GM21717 (cell line): Measurements from ENCODE around the gene RFNG.

ENCODE experiments used
- ATAC-seq: cut with Tn5 transposase; IDR thresholded peaks from one replicate; pipeline ENCODE4 v1.9.1; 2021; ENCODE audit warnings: mild to moderate bottlenecking, moderate library complexity; ENCODE audit not compliant: unreplicated experiment

RFNG gene

DNA sequence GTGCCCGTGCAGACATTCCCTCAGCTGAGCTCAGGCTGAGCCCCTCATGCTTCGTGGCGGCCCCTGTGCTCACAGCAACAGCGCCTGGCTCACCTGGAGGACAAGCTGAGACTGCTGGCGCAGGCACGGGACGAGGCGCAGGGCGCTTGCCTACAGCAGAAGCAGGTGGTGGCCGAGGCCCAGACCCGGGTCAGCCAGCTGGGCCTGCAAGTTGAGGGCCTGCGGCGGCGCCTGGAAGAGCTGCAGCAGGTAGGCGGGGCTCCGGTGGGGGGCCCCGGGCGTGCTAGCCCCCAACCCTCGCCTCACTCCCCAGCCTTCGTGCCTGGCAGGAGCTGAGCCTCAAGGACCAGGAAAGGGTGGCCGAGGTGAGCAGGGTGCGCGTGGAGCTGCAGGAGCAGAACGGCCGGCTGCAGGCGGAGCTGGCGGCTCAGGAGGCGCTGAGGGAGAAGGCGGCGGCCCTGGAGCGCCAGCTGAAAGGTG lies 21.6 kb downstream of the RFNG start:
- no peak for ATAC-seq

GRCh38 chr17:82029391-82029790 lies 22.2 kb downstream of the RFNG start:
- no peak for ATAC-seq

DNA sequence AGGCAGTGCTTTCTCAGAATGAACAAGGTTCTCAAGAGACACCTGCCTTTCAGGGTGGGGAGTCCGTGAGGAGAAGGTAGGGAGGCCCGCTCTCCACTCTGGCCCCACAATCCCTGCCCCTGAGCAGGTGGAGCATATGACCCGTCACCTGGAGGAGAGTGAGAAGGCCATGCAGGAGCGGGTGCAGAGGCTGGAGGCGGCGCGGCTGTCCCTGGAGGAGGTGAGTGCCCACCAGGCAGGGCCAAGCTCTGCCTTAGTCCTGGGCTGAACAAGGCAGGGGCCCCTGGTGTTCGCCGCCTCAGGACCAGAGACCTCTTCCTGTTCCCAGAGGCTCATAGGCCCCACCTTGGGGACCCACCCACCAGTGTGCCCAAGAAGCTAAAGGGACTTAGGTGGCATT lies 22.6 kb downstream of the RFNG start:
- ATAC-seq: no peak

GRCh38 chr17:82028246-82028645 lies 23.4 kb downstream of the RFNG start:
- no peak for ATAC-seq

DNA sequence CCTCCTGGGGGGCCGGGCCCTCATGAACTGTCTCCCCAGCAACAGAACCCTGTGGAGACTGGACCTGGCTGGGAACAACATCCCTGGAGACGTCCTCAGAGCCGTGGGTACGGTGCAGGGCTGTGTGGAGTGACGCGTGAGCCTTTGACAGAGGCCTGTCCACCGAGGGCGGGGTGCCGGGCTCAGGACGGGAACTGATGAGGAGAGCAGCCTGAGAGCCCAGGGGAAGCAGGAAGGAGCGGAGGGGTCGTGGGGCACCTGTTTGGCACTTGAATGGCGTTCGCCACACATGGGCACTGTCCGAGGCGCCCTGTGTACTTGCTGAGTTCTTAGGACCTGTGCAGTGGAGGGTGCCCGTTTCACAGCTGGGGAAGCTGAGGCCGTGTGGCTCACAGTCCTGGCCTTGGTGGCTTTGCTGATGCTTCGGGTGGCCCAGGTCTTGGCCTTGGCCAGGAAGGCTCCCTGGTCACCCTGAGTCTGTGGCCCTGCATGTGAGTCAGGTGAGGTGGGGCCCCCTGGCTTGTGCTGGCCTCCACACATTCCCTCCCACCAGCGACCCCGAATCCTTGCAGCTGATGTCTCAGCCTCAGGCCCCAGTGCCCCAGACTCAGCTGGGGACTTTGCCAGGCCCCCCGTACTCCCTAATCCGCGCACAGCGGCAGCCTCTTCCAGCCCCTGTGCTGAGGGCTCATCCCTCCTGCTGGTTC lies 26.1 kb downstream of the RFNG start:
- ATAC-seq: no peak

DNA sequence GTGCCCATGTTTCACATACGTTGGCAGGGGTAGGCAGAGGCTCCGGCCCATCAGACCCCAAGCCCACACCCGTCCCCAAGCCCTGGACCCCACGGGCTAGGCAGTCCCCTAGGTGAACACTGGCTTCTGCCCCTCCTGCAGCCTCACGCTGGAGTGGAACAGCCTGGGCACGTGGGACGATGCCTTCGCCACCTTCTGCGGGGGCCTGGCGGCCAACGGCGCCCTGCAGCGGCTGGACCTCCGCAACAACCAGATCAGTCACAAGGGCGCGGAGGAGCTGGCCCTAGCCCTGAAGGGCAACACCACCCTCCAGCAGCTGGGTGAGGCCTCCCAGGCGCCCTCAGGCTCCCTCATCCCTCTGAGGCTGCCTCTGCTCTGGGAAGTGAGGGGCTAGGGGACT lies 26.8 kb downstream of the RFNG start:
- ATAC-seq: no peak

DNA sequence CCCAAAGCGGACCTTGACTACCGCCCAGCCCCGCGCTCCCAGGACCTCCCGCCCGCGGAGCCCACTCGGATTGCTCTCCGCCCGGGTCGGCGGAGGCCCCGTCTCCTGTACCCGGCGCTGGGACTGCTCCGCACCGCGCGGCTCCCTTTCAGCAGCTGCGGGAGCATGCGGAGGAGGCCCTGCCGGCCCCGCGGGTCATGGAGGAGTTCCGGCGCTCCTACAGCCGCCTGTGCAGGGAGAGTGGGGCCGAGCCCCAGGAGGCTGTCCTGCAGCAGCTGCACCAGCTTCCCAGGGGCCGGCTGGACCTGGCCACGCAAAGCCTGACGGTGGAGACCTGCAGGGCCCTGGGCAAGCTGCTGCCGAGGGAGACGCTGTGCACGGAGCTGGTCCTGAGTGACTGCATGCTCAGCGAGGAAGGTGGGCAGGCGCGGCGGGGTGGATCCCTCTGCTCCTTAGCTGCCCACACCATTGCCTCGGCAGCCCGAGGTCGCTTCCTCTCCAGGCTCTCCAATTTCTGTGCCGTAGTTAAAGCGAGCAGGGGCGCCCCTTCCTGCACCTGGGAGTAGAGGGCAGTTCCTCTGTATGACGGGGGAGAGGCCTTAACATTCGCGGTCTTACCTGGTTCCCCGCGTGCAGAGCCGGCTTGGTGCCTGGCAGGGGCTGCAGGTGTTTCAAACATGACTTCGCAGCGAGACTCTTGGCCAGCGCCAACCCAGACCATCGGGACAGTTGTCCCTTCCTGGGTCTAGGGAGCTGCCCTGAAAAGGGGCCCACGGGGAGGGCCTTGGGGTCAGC lies 28.0 kb downstream of the RFNG start:
- no peak for ATAC-seq

- ATAC-seq: peak; percentile 75
Observed at GRCh38 chr17:82022981-82023446, 28.6 kb downstream of the RFNG start, which contains the start of gene LRRC45. Gene LRRC45, plus strand, starts transcription at chr17:82023305. Its CDS starts 339 bp downstream, at chr17:82023644.

DNA sequence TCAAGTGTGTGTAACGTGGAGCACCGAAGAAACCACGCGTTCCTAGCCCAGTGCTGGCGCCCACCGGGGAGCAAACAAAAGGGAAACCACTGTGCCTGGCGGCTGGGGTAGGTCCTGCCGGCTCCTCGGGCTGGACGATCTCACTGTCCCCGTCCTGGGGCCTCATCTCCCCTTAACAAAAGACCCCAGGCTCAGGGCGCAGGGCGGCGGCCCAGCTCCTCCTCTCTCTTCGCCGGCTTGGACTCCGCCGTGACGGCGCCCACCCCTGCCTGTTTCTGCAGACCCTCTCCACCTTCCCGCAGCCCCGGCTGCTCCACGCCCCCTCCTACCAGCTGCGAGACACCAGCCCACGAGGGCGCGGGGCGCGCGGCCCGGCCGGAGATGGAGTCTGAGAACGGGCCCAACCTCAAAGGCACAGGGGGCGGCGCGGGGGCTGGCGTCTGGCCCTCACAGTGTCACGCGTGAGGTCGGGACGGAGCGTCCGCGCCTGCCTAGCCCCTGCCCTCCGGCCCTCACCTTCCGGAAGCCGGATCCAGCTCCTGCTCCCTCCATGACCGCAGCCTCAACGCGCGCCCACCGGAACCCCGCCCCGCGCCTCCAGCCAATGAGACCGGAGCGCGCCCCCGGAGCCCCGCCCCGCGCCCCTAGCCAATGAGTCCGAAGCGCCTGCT lies 29.2 kb downstream of the RFNG start, which contains the start of gene CENPX:
Gene CENPX, minus strand, starts transcription at position 569 of the 671 bp plus-strand sequence. Its CDS starts 17 bp downstream, at position 552.
- ATAC-seq: peak; percentile 1

GRCh38 chr17:82021900-82022309 lies 29.7 kb downstream of the RFNG start:
- no peak for ATAC-seq

GRCh38 chr17:82021107-82021899 lies 30.3 kb downstream of the RFNG start:
- no peak for ATAC-seq

DNA sequence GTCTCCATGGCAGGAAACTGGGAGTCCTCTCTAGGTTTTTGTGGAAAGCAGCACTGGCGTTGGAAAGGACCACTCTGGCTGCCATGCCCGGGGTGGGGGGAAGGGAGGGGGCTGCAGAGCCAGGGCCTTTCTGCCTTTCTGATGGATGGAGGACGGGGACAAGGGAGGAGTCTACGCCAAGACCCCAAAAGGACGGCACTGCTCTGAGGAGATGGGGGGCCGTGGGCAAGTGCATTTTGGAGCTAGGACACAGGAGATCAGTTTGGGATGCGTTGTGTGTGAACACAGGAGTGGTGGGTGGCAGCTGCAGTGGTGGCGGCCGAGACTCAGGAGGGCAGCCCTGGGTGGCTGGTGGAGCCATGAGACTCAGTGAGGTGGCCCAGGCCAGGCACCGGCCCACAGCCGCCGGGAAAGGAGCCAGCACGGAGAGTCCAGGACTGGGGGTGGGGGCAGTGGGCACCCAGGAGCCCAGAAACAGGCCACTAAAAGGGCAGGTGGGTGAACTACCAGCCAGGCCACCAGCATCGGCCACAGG lies 31.0 kb downstream of the RFNG start:
- no peak for ATAC-seq

GRCh38 chr17:82019690-82020571 lies 31.7 kb downstream of the RFNG start:
- no peak for ATAC-seq

DNA sequence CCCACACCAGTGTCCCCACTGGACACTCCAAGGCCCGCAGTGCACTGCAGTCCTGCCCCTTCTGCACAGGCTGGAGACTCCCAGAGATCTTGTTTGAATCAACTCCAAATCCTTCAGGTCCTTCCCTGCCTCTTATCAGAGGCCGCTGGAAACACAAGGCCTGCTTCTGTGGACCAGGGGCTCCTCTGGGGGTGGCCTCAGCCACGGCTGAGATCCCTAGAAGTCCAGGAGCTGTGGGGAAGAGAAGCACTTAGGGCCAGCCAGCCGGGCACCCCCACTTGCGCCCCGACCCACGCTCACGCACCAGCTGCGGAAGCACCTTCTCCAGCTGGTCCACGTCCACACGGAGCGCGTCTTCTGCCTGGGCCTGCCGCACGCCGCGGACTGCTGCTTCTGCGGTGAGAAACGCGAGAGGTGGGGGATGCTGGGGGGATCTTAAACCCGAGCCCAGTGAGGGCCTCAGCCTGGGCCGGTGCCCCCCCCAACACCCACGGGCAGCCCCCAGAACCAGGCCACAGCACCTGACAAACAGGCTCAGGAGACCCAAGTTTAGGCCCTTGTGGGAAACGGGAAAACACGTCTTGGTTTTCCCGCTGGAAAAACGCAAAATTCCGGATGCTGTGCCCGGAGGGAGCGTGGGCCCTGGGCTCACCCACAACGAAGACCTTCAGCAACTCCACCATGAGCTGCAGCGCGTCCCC lies 32.5 kb downstream of the RFNG start:
- ATAC-seq: no peak

DNA sequence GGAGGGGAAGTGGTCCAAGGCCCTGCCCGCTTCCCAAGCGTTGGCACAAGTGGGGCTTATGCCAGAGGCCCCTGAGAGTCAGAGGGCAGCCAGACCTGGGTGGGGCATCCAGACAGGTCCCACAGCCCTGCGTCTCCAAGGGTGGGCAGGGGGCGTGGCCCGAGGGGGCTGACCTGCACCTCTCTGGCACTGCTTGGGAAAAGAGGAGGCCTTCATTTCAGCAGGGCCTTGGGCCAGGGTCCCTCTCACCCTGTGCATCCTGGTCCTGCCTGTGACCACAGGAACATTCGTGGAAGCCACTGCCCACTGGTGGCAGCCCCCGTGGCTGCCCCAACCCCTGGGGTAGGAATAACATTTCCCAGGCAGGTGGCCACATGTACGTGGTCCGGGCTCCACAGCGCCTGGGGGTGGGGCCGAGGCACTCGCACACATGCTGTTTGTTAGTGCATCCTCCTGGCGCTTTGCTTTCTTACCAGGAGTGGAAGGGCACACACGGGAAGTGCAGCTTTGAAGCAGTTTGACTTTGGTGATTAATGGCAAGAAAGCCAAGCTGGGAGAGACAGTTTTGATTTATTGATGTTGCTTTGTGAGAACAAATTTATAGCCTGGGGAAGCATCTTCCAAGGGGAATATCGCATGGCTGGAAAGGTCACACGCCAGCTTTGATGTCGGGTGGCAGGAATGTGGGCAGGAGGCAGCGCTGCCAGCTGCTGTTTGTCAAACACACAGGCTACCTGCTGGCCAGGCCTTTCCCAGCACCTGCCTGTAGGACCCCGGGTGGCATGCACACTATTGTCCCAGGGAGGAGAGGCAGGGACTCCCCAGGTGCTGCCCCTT lies 33.2 kb downstream of the RFNG start:
- no peak for ATAC-seq

- no peak for ATAC-seq
Observed at GRCh38 chr17:82017612-82018151, 33.9 kb downstream of the RFNG start.

DNA sequence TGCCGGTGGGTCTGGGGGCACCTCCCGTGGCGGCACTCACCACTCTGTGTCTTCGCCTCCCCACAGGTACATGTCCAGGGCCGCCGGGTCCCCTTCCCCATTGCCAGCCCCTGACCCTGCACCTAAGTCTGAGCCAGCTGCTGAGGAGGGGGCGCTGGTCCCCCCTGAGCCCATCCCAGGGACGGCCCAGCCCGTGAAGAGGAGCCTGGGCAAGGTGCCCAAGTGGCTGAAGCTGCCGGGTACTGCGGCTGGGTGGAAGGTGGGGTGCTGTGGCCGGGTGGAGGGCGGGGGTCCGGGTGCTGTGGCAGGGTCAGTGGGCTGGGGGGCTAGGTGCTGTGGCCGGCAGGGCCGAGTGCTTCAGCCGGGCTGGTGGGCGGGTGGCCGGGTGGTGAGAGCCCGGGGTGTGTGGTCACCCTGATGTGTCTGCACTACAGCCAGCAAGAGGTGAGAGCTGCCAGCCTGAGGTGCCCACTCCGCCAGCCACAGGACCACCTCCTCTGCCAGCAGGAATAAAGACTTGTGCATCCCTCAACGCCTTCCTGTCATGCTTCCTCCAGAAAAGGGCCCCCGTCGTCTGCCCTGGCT lies 34.6 kb downstream of the RFNG start:
- no peak for ATAC-seq
